Activated CD4-positive, CD25-positive, alpha-beta regulatory T cell treated with anti-CD3 and anti-CD28 coated beads, Interleukin-2, amount 50 U/mL, for 72 hours (primary cell): ENCODE data around the gene HHAT.

Experiments used
- DNase-seq: peaks from one replicate; pipeline ENCODE4 v3.0.0; 2021

The HHAT gene

GRCh38 chr1:210446479-210446878, 117.8 kb downstream of the HHAT start:
- peak; percentile 58 for DNase-seq

DNA sequence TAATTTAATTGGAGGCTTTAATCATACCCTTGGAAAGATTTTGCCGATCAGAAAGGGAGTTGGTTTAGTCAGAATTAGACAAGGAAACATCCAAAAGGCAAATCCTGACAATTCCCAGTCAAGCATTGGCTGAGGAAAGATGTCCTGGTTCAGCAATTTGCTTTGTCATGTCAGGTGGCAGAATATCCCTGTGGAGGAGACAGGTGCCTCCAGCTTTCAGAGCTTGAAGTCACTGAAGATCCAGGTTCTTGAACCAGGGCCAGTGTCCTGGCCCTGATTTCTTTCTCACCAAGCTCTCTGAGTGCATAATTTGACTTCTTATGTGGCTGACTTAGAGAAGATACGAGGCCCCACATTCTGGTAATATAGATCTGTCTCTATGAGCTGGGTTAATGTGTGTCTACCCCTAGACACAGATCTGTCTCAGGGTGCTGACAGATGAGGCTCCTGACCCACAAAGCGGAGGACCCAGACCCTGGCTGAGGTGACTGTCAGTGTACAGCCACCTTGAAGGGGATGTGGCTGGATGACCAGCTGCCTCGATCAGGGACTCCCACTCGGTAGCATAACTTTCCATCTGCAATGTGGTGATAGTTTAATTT, 118.9 kb downstream of the HHAT start:
- DNase-seq = no peak

DNA sequence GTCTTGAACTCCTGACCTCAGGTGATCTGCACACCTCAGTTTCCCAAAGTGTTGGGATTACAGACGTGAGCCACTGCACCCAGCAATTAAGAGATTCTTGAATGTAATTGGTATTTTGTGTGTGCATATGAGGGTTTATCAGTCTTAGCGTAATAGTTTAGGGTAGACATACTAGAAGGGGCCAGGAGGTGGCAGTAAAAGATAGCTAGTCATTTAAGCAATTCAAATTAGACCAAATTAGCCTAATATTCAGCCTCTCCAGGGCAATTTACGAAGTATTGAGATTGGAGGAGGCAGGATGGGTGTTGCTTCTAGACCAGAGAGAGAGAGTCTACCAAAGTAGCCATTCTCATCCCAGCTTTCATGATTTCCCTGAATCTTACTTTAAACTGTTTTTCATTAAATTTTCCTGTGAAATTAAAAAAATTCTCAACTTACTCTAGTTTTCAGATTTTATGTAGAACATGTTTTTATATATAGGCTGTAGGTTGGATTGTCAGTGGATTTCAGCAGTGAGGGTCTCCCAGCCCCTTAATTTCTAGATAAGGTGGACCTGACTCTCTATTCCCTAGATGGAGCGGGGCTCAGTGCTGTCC, 119.7 kb downstream of the HHAT start:
- no peak for DNase-seq

DNA sequence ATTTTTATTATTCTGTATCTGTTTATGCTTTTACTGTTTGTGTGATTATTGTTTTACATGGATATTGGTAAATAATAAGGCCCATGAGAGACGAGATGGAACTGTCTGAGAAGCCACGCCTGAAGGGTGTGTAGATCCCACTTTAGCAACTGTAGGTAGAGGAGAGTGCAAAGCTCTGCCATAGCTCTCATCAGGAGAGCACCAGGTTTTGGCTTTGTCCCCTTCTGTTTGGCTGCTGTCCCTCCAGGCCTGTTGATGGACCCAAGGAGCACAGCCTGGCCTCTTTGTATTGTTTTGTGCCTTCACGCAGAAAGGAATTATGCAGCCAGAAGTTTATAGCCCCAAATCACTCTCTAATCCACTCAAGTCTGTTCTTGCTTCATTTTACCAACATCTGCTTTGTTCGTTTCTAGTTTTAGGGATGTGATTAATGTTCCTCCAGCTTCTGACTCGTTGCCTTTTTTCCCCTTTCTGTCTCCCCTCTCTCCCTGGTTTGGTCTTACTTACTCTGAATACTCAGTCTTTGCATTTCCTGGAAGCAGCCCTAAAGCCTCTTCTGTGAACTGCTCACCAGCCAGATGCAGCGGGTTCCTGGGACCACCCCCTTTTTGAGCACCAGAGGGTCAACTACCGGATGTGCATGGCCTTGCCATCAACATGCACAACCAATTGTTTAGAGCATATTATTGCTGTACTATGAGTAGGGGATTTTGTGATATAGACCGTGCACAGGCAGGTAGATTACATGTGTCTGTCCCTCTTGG, 127.3 kb downstream of the HHAT start:
- DNase-seq = no peak

DNA sequence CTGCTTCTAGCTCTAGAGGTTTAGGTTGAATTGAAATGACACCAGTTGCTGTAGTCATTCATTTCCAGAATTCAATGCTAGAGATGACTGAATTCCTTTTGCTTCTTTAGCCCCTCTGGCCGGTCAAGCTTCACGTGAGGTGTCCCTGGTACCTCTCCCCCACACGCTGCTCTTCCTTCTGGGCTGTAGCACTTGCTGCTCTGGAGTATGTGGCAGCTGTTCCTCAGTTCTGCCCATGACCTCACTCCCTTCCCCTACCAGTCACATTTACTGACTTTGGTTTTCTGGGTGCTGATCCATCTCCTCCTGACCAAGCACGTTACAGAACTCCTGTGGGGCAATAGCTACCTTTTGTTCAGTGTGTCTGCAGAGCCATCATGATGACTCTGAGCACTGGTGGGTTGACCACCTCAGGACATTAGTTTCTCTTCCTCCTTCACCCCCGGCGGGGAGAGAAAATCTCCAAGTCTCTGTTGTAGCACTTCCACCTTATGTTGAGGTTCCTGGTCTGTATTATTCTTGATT, 128.1 kb downstream of the HHAT start:
- DNase-seq = no peak

GRCh38 chr1:210457568-210457967, 128.9 kb downstream of the HHAT start:
- no peak for DNase-seq

DNA sequence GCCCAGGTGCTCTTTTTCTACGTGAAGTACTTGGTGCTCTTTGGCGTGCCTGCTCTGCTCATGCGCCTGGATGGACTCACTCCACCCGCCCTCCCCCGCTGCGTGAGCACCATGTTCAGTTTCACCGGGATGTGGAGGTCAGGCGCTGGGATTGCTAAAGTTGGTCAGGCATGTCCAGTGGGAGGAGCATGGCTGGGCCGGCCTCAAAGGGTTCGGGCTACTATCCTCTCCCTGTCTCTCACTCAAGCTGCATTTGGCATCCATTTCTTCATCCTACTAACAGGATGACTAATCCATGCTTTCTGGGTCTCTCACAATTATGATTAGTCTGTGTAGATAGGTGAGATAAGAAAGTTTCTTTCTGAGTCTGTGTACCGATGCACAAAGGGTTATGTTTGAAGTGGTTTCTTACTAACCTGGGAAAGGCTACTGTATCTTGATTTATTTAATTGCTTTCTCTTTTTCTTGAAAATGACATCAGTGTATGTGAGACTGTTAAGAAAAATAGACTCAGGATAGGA, 135.9 kb downstream of the HHAT start:
- DNase-seq = no peak

GRCh38 chr1:210465150-210465549, 136.4 kb downstream of the HHAT start:
- no peak for DNase-seq

- DNase-seq = no peak
These were observed 138.8 kb downstream of the HHAT start for GRCh38 chr1:210467440-210468043.

GRCh38 chr1:210469441-210469840, 140.7 kb downstream of the HHAT start:
- DNase-seq = no peak

GRCh38 chr1:210475321-210475720, 146.6 kb downstream of the HHAT start:
- no peak for DNase-seq

DNA sequence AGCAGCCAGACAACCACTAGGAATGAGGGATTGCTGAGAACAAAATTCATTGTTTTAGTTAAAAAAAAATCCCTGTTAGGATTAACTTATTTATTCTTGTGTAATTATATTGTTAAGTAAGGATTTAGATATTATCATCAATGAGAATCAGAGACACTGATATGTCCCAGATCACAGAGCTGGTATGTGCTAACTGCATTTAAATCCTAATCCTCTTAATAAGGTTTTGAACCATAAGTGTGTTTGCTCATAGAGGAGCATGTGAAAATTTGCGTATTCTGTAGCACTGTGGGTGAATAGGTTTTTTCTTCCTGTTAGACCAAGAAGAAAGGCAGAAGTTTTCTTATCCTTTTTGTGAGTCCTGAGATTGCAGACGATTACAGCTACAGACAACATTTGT, 147.1 kb downstream of the HHAT start:
- no peak for DNase-seq

DNA sequence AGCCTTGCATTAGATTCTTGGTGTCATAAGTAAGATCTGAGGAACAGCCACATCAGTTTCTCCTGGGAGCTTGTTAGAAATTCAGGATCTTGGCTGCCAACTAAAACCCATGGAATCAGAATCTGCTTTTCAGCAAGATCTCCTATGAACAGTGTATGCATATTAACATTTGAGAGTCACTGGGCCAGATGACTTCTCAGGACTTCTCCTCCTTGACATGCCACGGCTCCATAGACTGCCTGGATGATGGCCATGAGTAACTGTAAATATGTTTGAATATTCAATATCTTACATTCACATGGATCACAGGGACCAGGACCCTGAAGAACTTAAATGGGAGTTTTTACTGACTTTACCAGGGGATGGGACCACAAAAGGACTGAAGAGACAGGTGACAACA, 148.0 kb downstream of the HHAT start:
- no peak for DNase-seq

- no peak for DNase-seq
These were observed 148.7 kb downstream of the HHAT start for GRCh38 chr1:210477328-210477924.

GRCh38 chr1:210478820-210479219, 150.1 kb downstream of the HHAT start:
- DNase-seq = no peak

- DNase-seq = no peak
These were observed 153.8 kb downstream of the HHAT start for GRCh38 chr1:210482491-210482890.

GRCh38 chr1:210482945-210483617, 154.4 kb downstream of the HHAT start:
- no peak for DNase-seq

DNA sequence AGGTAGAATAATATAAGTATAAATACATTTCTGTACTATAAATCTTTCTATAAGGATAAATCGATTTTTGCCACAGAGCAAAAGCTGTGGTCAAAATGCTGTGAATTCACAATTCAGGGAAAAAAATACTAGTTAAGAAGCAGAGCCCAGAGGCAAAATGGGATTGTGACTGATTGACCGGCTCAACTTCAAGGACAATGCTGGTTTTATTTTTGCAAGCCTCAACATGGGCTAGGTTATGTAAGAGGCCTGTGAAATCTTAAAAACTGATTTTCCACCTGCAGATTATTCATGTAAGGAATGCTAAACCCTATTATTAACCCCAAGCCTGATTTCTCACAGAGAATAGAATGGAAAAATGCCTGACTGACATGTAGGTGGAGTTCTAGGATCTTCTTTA, 155.1 kb downstream of the HHAT start:
- DNase-seq = no peak

DNA sequence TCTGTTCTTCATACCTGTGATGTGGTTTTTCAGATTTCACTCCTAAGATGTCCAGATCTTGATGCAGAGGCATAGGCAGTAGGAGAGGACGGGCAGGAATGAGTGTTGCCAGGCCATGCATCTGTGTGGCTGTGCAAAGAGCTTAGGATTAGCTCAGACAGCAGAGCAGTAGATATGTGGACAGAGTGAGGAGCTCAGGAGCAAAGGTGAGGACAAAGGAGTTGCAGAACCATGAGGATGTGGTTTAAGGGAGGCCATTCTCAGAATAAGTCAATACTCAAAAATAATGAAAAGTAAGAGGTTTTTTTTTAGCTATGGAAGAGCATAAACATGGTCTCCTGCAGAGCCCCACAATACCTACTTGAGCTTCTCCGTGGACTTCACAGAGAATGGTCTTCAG, 158.3 kb downstream of the HHAT start:
- no peak for DNase-seq

DNA sequence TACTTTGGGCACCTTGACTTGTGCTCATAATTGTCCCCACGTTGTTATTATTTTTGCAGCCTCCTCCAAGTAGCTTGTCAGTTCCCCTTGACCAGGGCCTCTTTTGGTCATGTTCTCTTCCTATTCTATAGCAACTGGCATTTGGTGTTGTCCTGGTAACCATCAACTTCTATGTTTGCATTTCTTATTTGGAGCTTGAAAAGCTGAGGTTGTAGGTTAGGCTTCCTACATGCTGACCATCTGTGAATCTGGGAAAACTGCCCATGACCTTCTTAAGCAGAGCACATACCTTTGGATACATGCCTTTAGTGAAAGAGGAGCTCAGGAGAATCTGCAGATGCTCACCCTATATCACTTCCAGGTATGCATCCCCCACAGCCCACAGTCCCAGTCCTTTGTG, 160.8 kb downstream of the HHAT start:
- DNase-seq = no peak

DNA sequence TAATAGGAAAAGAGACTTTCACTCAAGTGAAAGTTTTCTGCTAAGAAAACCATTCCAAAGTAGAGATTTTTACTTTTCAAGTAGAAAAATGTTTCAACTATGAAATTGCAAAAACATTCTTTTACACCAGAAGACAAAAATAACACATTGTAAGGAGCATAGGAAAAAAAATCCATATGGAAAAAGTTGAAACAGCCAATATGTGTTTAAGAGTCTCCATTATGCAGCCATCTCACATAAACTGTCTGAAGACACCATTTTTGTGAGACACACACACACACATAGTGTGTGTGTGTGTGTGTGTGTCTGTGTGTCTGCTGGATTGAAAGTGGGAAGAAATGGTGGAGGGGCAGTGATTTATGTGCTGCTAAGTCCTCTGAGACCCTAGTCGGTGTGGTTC, 162.1 kb downstream of the HHAT start:
- no peak for DNase-seq

GRCh38 chr1:210496063-210496462, 167.4 kb downstream of the HHAT start:
- DNase-seq = no peak

DNA sequence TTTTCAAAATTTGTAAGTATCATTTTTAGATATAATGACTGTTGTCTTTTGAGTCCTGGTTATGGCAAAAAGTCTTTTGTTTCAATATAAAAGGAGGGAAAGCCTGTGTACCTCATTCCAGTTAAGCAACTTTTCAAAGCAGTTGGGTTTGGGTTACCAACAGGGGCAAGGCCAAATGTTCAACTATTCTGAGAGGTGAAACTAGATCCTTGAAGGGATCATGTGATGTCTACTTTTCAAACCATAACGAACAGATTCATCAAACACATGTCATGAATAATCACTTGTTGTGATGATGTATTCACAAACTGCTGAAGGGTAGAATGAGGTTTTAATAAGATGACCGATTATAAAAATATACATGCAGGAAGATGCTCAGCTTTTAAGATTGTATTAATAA, 171.3 kb downstream of the HHAT start:
- no peak for DNase-seq
